ENCODE results near the gene OAS3. TPM values are rescaled to one million over a fixed set of nuclear protein-coding genes. Genes with fewer than 3 reads are reported as not detected.
"Not testable (repeated sequence)": the region's sequence is repeated elsewhere in the genome, so short reads cannot be mapped to it uniquely, and the experiment has no call there.

OAS3 gene
- polyA plus RNA-seq, 3 donors = 3.6 to 7.3 (median 7.1) TPM

DNA sequence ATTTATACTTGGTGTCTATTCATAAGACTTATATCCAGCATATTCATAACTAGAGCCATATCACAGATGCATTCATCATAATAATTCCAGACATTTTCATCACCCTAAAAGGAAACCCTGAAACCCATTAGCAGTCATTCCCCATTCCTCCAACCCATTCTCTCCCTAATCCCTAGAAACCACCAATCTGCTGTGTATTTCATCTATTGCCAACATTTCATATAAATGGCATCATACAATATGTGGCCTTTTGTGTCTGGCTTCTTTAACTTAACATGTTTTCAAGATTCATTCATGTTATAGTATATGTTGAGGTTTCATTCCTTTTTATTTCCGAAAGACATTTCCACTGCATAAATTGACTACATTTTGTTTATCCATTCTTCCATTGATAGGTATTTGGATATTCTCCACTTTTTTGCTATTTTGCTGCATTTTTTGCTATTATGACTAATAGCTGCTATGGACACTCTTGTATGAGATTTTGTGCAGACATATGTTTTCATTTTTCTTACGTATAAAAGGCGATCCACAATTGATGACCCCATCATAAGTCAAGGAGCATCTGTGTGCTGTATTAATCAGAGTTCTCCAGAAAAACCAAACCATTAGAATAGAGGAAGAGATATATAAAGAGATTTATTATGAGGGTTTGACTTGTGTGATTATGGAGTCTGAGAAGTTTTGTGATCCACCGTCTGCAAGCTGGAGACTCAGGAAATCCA is 34.9 kb downstream of the OAS3 start:
- no peak overlapping the region for H3K27ac ChIP-seq (ENCODE audit: low read depth, low read length)
- 66 to 87% (median 68%) methylated on average over 4 of the region's 4 CpGs for WGBS, 3 donors

DNA sequence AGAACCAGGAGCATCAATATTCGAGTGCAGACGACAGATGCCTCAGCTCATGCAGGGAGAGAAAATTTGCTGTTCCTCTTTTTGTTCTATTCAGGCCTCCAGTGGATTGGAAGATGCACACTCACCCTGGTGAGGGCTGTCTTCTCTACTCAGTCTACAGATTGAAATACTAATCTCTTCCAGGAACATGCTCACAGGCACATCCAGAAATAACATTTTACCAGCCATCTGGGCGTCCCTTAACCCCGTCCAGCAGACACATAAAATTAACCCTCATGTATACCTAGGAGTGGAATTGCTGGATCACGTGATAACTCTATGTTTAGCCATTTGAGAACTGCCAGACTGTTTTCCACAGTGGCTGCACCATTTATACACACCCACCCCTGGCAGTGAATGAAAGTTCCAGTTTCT is 35.6 kb downstream of the OAS3 start:
- WGBS, 3 donors = 27 to 45% (median 31%) methylated on average over 5 of the region's 5 CpGs
- no peak overlapping the region for H3K27ac ChIP-seq (ENCODE audit: low read depth, low read length)

DNA sequence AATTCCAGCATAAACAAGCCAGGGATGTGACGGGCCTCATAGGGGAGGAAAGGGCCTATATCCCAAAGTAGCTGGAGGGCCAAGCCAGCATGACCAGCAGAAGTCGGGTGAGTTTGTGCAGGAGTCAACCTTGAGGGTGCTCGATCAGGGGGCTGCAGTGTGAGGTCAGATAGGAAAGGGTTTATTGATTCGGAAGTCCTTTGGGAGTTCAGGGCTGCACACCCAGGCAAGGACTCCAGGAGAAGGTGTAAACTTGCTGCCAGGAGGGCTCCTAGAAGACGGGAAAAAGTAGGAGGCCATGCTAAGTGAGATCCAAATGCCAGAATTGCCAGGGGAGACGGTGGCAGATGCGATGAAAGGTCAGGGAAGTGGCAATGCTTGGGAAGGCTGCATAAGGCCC is 36.6 kb downstream of the OAS3 start:
- 82 to 92% (median 87%) methylated on average over 7 of the region's 7 CpGs for WGBS, 3 donors
- H3K27ac ChIP-seq (ENCODE audit: low read depth, low read length) = no peak overlapping the region

DNA sequence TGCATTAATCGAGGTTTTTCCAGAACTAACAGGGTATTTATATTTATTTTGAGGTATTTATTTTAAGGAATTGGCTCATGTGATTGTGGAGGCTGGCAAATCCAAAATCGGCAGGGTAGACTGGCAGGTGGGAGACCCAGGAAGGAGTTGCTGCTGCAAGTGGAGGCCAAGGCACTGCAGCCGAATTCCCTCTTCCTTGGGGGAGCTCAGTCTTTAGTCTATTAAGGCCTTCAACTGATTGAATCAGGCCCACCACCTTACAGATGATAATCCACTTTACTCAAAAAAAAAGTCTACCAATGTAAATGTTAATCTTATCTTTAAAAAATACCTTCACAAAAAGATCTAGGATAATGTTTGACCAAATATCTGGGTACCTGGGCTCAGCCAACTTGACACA is 38.9 kb downstream of the OAS3 start:
- no peak overlapping the region for H3K27ac ChIP-seq (ENCODE audit: low read depth, low read length)
- 68 to 77% (median 77%) methylated on average over 3 of the region's 3 CpGs for WGBS, 3 donors

DNA sequence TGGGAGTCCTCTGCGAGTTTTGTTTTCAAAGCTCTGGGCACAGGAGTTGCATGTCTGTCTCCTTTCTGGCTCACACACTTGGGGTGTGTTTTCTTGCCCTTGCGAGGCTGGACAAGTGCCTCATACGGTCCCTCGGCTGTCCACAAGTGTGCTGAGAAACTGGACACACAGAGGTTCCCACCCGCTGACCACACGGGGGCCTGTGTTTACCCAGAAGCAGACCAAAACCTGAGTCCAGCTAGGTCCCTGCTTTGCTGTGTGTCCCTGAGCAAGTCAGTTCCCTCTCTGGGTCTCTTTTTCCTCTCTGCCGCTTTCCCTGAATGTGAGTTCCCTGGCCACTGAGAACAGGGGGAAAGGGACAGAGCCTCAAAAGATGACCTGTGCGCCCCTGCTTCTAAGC is 39.4 kb downstream of the OAS3 start:
- 41 to 74% (median 70%) methylated on average over 8 of the region's 8 CpGs for WGBS, 3 donors
- no peak overlapping the region for H3K27ac ChIP-seq (ENCODE audit: low read depth, low read length)

DNA sequence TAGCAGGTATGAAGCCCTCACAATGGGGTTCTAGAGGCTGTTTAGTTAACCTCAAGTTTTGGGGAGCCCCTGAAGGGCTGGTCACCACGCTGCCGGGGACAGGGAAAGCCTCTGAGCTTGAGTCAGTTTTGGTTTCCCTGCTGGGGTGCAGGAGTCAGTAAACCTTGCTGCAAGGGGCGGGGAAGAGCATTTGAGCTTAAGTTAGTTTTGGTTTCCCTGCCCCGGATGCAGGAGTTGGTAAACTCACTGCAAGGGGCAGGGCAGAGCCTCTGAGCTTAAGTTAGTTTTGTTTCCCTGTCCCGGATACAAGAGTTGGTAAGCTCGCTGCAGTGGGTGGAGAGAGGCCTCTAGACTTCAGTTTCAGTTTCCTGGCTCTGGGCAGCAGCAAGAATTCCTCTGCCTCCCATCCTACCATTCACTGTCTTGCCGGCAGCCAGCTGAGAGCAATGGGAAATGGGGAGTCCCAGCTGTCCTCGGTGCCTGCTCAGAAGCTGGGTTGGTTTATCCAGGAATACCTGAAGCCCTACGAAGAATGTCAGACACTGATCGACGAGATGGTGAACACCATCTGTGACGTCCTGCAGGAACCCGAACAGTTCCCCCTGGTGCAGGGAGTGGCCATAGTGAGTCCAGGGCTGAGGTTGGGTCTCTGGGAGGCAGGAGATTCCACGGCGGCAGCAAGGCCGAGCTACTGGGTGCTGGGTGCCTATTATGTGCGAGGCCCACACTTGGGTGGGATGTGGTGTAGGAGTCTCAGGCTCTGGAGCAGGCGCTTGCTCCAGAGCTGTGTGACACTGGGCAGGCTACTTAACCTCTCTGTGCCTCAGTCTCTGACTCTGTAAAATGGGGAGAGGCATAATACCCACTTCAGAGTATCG is 40.1 kb downstream of the OAS3 start, which contains the start of gene OAS2:
OAS2 (plus strand) TSS at position 357 of the 878 bp plus-strand sequence; CDS start at position 447, 90 bp downstream.
- no peak within 1 kb of the TSS for H3K27ac ChIP-seq (ENCODE audit: low read depth, low read length)
- 13 to 45% (median 13%) methylated on average over 19 of the region's 19 CpGs for WGBS, 3 donors

DNA sequence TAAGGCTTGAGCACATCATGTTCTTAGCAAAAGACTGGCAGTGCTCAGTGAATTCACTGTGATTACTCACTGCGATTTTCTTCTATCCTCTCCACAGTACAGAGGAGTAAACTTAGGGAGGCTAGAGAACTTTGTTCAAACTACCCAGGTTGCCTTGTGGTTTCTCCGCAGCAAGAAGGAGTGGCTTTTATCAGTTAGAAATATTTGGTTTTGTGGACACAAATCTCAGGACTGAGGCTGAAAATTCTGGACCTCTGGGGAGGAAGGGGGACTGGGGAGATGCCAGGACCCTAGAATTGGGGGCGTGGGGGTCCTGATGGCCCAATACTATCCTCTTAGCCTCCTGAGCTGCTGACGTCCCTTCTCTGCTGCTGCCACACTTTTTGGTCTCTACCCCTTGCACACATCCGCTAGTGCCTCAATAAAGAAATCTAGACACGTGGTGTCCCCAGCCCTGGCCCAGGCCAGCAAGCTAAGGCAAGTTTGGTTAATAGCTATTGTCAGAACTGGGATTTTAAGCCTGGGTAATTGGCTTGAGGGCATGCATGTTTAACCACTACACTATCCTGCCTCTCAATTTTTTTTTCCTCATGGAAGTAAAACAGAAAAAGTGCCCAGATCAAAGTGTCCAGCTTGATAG is 40.9 kb downstream of the OAS3 start:
- no peak overlapping the region for H3K27ac ChIP-seq (ENCODE audit: low read depth, low read length)
- 18 to 58% (median 21%) methylated on average over 6 of the region's 6 CpGs for WGBS, 3 donors

DNA sequence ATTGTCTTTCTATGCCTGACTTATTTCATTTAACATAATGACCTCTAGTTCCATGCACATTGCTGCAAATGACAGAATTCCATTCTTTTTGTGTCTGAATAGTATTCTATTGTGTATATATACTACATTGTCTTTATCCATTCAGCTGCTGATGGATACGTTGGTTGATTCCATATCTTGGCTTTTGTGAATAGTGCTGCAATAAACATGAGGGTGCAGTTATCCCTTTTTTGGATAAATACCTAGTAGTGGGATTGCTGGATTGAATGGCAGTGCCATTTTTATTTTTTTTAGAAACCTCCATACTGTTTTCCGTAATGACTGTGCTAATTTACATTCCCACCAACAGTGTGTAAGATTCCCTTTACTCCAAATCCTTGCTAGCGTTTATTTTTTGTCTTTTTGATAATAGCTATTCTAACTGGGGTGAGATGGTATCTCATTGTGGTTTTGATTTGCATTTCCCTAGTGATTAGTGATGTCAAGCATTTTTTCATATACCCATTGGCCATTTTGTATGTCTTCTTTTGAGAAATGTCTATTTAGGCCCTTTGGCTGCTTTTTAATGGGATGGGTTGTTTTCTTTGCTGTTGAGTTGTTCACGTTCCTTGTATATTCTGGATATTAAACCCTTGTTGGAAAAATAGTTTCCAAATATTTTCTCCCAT is 42.4 kb downstream of the OAS3 start:
- WGBS, 3 donors = 60 to 80% (median 68%) methylated on average over 4 of the region's 4 CpGs
- H3K27ac ChIP-seq (ENCODE audit: low read depth, low read length) = no peak overlapping the region

DNA sequence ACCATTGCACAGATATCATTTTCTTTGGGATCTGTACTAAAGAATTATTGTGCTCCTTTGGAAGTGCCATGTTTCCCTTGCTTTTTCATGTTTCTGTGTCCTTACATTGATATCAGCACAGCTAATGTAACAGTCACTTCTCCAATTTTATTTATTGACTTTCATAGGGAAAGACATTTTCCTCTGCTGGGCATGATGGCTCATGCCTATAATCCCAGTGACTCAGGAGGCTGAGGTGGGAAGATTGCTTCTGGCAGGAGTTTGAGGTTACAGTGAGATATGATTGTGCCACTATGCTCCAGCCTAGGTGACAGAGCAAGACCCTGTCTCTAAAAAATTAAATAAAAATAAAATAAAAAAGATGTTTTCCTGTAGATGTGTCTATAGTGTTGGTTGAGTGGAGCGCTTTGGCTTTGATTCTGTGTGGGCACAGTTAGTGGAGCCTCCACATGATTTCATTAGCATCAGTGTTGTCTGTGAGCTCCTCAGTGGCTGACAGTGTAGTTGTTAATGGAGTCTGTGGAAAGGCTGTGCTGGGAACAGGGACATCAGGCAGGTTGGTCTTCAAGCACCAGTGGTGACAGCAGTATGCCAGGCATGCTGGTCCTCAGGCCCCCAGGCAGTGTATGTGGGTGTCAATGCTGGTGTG is 47.5 kb downstream of the OAS3 start:
- WGBS, 3 donors = 93 to 100% (median 100%) methylated on average over 1 of the region's 1 CpG
- no peak overlapping the region for H3K27ac ChIP-seq (ENCODE audit: low read depth, low read length)

DNA sequence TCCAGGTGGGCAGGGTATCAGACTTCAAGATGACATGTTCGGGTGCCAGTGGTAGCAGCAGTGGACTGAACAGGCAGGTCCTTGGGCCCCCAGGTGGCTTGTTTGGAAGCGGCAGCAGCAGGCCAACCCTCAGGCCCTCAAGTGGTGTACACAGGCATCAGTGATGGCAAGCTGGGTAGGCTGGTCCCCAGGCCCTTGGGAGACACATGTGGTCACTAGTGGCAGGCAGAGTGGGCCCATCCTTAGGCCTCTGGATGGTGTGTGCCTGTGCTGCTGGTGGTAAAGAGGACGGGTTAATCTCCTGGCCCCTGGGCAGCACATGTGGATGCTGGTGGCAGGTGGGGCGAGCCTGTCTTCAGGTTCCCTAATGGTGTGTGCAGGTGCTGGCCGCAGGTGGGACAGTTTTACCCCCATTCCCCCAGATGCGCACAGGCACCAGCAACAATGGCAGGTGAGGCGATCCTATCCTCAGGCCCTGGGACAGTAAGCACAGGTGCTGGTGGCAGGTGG is 48.1 kb downstream of the OAS3 start:
- 89 to 99% (median 96%) methylated on average over 6 to 7 of the region's 7 CpGs for WGBS, 3 donors
- H3K27ac ChIP-seq (ENCODE audit: low read depth, low read length) = no peak overlapping the region

DNA sequence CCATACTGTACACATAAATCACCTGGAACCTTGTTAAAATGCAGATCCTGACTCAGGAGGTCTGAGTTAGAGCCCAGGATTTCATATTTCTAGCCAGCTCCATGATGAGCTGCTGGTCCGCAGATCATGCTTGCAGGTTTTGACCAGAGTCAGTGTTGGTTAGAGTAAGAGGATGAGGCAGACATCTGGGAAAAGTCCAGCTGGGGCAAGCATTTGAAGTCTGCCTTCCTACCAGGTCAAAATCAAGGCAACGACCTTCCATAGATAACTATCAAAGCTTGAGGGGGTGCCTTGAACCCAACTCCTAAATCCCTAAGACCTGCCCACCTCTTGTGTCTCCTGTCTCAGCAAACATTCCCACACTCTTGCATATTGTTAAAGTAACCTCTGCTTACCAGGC is 49.3 kb downstream of the OAS3 start:
- WGBS, 3 donors = 77 to 89% (median 87%) methylated on average over 2 of the region's 2 CpGs
- H3K27ac ChIP-seq (ENCODE audit: low read depth, low read length) = no peak overlapping the region

DNA sequence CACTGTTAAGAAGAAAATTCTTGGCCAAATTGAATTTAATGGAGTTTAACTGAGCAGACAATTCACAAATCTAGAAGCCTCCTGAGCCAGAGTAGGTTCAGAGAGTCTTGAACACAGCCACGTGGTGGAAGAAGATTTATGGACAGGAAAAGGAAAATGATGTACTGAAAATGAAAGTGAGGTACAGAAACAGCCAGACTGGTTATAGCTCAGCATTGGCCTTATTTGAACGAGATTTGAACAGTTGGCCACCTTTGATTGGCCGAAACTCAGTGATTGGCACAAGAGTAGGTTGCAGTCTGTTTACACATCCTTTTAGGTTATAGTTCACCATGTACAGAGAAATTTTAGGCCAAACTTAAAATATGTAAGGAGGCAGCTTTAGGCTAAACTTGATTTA is 50.0 kb downstream of the OAS3 start:
- WGBS, 3 donors = 45 to 59% (median 49%) methylated on average over 3 of the region's 3 CpGs
- H3K27ac ChIP-seq (ENCODE audit: low read depth, low read length) = no peak overlapping the region

DNA sequence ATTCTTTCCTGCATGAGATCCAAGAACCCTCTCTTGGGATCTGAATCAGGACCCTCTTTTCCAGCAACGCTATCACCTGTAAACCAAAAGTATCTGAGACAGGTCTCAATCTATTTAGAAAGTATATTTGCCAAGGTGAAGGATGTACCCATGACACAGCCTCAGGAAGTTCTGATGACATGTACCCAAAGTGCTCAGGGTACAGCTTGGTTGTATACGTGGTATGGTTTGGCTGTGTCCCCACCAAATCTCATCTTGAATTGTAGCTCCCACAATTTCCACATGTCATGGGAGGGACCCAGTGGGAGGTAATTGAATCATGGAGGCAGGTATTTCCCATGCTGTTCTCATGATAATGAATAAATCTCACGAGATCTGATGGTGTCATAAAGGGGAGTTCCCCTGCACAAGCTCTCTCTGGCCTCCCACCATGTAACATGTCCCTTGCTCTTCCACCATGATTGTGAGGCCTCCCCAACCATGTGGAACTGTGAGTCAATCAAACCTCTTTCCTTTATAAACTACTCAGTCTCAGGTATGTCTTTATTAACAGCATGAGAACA is 50.6 kb downstream of the OAS3 start:
- 79 to 93% (median 89%) methylated on average over 3 of the region's 3 CpGs for WGBS, 3 donors
- H3K27ac ChIP-seq (ENCODE audit: low read depth, low read length) = not testable (repeated sequence)

DNA sequence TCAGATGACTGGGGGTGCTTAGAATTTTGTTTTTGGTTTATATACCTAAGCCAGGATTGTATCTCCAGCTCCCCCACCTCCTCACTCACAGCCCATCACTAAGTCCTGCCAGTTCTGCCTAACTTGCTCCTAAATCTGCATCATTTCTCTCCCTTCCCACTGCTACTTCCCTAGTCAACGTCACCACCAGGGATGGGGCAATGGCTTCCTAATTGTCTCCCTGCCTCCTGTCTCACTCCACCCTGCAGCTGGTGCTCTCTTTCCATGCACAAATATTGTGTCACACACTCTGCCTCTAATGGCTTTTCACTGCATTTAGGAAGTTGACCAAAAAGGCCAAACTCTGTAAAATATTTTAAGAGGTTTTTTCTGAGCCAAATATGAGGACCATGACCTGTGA is 51.5 kb downstream of the OAS3 start:
- no peak overlapping the region for H3K27ac ChIP-seq (ENCODE audit: low read depth, low read length)
- WGBS, 3 donors = 41 to 48% (median 45%) methylated on average over 1 of the region's 1 CpG

DNA sequence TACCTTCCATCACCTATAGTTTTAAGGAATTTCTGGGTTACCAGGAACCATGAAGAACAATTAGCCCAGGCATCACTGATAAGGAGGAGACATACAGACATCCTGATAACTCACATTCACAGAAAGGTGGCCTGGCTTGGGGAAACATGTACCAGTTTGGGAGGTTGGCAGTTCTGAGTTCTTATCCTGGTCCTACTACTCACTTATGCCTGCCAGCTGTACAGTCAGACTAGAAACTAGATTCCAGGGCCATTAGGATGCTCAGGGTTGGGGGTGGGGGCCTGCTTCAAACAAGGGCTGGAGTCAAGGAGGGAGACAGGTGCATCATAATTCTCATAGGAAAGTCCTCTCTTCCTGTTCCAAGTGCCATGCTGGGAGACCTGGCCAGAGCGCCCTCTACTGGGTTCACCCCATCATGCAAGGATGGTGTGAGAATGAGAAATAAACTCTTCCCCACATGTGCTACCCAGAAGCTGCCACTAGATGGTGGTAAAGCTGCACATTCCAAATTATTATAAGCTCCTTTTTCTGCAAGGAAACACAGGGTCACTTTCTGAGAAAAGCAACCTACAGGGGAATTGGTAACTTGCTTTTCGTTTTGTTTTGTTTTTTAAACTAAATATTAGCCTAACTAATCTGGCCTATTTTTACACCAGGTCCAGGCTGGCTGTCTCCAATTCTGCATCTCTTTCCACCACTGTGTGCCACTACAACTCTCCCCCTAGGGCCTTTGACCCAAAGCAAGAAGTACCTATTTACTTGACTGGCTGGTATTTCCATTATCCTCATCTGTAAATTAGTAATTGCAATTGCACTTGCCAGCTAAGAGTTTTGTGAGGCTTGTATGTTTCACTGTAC is 54.5 kb downstream of the OAS3 start:
- H3K27ac ChIP-seq (ENCODE audit: low read depth, low read length) = no peak overlapping the region
- 10 to 13% (median 10%) methylated on average over 2 of the region's 2 CpGs for WGBS, 3 donors

DNA sequence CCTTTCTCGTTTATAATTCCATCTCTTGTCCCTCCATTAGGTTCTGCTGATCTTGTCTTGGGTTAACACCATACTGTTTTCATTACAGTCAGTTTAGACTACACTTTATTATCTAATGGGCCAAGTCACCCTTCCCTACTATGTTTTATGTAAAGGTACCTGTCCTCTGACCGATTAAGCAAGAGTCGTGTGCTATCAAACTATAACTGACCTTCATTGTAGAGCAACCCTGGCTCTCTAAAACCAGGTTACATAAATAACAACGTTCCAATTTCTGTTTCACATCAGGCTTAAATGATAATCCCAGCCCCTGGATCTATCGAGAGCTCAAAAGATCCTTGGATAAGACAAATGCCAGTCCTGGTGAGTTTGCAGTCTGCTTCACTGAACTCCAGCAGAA is 56.7 kb downstream of the OAS3 start:
- no peak overlapping the region for H3K27ac ChIP-seq (ENCODE audit: low read depth, low read length)
- 64 to 89% (median 87%) methylated on average over 5 of the region's 5 CpGs for WGBS, 3 donors

DNA sequence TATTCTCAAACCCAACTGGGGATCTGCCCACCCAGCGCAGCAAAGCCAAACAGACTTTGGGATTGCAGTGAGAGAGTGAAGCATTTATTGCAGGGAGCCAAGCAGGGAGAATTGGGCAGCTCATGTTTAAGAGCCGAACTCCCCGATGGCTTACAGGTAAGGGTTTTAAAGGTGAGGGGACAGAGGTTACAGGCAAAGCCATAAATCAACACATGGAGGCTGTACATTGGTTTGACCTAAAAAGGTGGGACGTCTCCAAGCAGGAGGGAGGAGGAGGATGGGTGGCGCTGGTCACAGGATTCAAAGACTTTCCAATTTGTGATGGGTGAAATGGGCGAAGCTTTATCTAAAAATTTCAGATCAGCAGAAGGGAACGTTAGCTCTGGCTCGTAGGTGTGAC is 58.2 kb downstream of the OAS3 start:
- 77 to 93% (median 93%) methylated on average over 8 of the region's 8 CpGs for WGBS, 3 donors
- H3K27ac ChIP-seq (ENCODE audit: low read depth, low read length) = no peak overlapping the region

Data from adipose tissue (tissue), 3 donors.